Thyroid gland (tissue), 4 donors: ENCODE results near the gene BRD4. TPM values are rescaled to one million over a fixed set of nuclear protein-coding genes. Genes with fewer than 3 reads are reported as not detected.
A peak's percentile ranks its signal among the peaks of the same experiment; 100 is the strongest.

ENCODE experiments used
- DNase-seq, 2 donors: peaks; one replicate each; pipeline ENCODE4 v3.0.0-alpha.2; 2019
- H3K27ac ChIP-seq, 3 donors: fragments of 200-600 bp; sonication (generic); 1 replicate in 2 of 3; 2 replicates in 1 of 3; pipeline ENCODE4 v1.5.1; 2016 to 2019; ENCODE audit warnings: mild to moderate bottlenecking in 1 of 3, moderate library complexity in 1 of 3
- H3K27me3 ChIP-seq: fragments of 200-600 bp; sonication (generic); one replicate; pipeline ENCODE4 v1.5.1; 2019
- H3K36me3 ChIP-seq, 2 donors: fragments of 200-600 bp; sonication (generic); one replicate each; pipeline ENCODE4 v1.5.1; 2016 to 2019
- H3K4me1 ChIP-seq, 2 donors: fragments of 200-600 bp; sonication (generic); one replicate each; pipeline ENCODE4 v1.5.1; 2017 to 2019
- H3K4me3 ChIP-seq, 3 donors: fragments of 200-600 bp; sonication (generic); replicated peaks in 1 of 3; 1 replicate in 2 of 3; 2 replicates in 1 of 3; pipeline ENCODE4 v1.5.1; 2016; ENCODE audit warnings: mild to moderate bottlenecking in 1 of 3
- H3K9me3 ChIP-seq: fragments of 200-600 bp; sonication (generic); one replicate; pipeline ENCODE4 v1.5.1; 2017
- POLR2A ChIP-seq, 2 donors: fragments of 450-650 bp; IDR thresholded peaks; one replicate each; pipeline ENCODE4 v1.6.1; 2017; ENCODE audit warnings: antibody characterized with exemption in 2 of 2, mild to moderate bottlenecking in 2 of 2, moderate library complexity in 1 of 2
- WGBS, 2 donors: methylation state at CpG; one replicate each; pipeline ENCODE4 v1.1.5; 2017; 5-methylcytosine and 5-hydroxymethylcytosine counted together
- intact Hi-C: fragments of 100-400 bp; cut with DNase I; formaldehyde crosslinking; loops from one replicate; pipeline ENCODE4 v1.15.1; 2023
- total RNA-seq, 4 donors: library from RNA; depleted of rRNA; stranded (reverse); fragments of >200 nt; gene quantifications; one replicate each; pipeline ENCODE4 v1.2.3, GENCODE V29; 2016
- TF ChIP-seq, protein P1 (sequence below), 6 experiments: fragments of 200-600 bp in 3 of 6; fragments of 450-650 bp in 3 of 6; sonication (generic) in 3 of 6; IDR thresholded peaks; one replicate each; pipeline ENCODE4 v1.5.1; 2016 to 2019; ENCODE audit warnings: antibody characterized with exemption in 6 of 6, mild to moderate bottlenecking in 2 of 6, inconsistent platforms in 1 of 6, moderate library complexity in 1 of 6

Gene BRD4
- total RNA-seq, 4 donors from 2014 or later = 20.8 to 78.1 (median 32.4) TPM

- Histone ChIP-seq H3K27me3 (no peaks in the 10 kb centered on the region), H3K9me3 (no peaks in the 10 kb centered on the region), H3K4me3 (no peak overlapping the region), H3K27ac (no peak overlapping the region), H3K4me1 (peaks cover 83 to 90% of the 10 kb centered on the region in 2 donors), H3K36me3 (no peaks in the 10 kb centered on the region)
- DNase-seq = no peak
- no peak for TF ChIP-seq POLR2A (IDR thresholded peaks at IDR 0.05)
- TF ChIP-seq, protein P1, sequence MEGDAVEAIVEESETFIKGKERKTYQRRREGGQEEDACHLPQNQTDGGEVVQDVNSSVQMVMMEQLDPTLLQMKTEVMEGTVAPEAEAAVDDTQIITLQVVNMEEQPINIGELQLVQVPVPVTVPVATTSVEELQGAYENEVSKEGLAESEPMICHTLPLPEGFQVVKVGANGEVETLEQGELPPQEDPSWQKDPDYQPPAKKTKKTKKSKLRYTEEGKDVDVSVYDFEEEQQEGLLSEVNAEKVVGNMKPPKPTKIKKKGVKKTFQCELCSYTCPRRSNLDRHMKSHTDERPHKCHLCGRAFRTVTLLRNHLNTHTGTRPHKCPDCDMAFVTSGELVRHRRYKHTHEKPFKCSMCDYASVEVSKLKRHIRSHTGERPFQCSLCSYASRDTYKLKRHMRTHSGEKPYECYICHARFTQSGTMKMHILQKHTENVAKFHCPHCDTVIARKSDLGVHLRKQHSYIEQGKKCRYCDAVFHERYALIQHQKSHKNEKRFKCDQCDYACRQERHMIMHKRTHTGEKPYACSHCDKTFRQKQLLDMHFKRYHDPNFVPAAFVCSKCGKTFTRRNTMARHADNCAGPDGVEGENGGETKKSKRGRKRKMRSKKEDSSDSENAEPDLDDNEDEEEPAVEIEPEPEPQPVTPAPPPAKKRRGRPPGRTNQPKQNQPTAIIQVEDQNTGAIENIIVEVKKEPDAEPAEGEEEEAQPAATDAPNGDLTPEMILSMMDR (IDR thresholded peaks at IDR 0.05) = no peak
- WGBS, 2 donors = 64 to 79% methylated on average over 6 of the region's 6 CpGs
- intact Hi-C loops = no loop called here
These were observed 14.1 kb downstream of the BRD4 start for GRCh38 chr19:15318241-15318691.

DNA sequence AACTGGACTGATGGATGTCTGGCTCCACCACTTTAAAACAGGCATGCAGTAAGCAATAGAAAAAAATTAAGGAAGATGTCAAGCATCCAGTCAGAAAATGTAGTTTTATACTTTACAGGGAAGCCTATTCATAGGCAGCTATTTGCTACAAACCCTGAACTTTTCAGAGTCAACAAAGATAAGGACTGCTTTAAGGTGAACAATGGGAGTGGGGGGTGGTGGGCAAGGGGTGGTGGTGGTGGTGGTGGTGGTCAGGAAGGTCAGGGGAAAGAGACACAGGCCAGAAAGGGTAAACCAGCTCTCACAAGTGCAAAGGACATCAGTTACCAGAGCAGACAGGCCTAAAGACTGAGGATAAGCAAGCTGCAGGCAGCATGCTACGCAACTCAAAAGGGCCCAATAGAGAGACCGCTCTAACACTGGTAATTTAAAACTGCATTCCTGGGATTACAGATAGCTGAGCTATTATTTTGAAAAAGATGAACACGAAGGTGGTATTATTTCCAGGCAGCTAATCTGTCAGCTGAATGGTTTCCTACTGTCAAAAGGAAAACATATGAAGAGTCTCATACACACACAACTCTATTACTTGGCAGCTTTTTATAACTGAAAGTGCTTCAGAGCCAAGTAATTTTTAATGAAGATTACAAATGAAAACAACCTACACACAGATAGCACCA is 14.8 kb downstream of the BRD4 start:
- 62 to 67% methylated on average over 3 of the region's 3 CpGs for WGBS, 2 donors
- Histone ChIP-seq H3K27ac (no peak overlapping the region), H3K4me1 (peaks cover 83 to 94% of the 10 kb centered on the region in 2 donors), H3K36me3 (no peaks in the 10 kb centered on the region), H3K27me3 (no peaks in the 10 kb centered on the region), H3K4me3 (no peak overlapping the region), H3K9me3 (no peaks in the 10 kb centered on the region)
- intact Hi-C loops = no loop called here
- no peak for DNase-seq
- TF ChIP-seq POLR2A (IDR thresholded peaks at IDR 0.05) = no peak
- TF ChIP-seq, protein P1 (IDR thresholded peaks at IDR 0.05) = no peak

GRCh38 chr19:15316498-15316897 is 15.8 kb downstream of the BRD4 start:
- no peak for DNase-seq
- no peak overlapping the region for H3K4me3 ChIP-seq
- H3K27ac ChIP-seq = no peak overlapping the region
- 86 to 88% methylated on average over 2 of the region's 2 CpGs for WGBS, 2 donors
- no peaks in the 10 kb centered on the region for H3K27me3 ChIP-seq
- H3K9me3 ChIP-seq = no peaks in the 10 kb centered on the region
- H3K4me1 ChIP-seq = peaks cover 80 to 96% of the 10 kb centered on the region in 2 donors
- TF ChIP-seq, protein P1 (IDR thresholded peaks at IDR 0.05) = no peak
- no peak for TF ChIP-seq POLR2A (IDR thresholded peaks at IDR 0.05)
- H3K36me3 ChIP-seq = no peaks in the 10 kb centered on the region
- intact Hi-C loops = no loop called here

DNA sequence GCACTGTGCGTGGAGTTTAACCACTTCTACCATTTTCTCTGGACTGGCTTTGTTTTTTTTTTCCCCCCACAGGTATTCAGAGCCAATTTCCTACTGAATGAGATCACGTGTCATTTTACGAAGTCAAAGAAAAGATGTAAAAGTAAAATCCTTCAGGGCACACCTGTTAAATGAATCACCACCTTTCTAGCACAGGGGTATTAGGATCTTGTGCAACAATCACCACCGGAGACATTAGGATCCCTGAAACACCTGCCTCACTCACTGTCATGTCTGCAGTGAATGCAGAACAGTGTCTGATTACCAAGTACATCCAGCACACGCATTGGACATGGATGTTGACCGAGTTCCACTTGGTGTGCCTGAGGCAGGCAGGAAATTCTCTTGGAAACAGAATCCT is 17.2 kb downstream of the BRD4 start:
- Histone ChIP-seq H3K9me3 (no peaks in the 10 kb centered on the region), H3K4me1 (peaks cover 84 to 96% of the 10 kb centered on the region in 2 donors), H3K27ac (no peak overlapping the region), H3K36me3 (no peaks in the 10 kb centered on the region), H3K27me3 (no peaks in the 10 kb centered on the region), H3K4me3 (no peak overlapping the region)
- no peak for TF ChIP-seq POLR2A (IDR thresholded peaks at IDR 0.05)
- TF ChIP-seq, protein P1 (IDR thresholded peaks at IDR 0.05) = no peak
- no peak for DNase-seq
- intact Hi-C loops = no loop called here
- WGBS, 2 donors = 70 to 71% methylated on average over 6 of the region's 6 CpGs

DNA sequence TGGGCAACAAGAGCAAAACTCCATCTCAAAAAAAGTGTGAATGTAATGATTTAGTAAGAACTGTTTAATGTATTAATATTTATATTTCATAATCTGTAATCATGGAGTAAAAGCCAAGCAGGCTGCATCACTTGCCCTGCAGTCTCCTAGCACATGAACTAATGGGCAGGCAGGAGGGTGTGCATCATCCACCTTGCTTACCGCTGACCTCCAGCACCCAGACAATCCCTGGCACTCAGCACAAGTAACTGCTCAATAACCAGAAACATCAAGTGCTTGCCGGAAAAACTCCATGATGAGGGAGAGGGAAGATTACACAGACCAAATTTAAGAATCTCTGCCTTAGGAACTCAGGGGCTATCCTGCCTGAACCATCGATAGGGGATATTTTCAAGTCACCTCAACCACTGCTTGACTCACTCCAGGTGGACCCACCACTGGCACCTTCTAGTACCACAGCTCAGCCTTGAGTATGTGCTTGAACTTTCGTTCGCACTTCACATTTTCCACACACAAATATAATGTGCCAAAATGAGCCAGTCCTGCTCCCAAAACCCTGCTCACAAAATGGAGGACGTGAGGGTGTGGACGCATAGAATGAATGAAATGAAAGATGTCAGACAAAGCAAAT is 18.6 kb downstream of the BRD4 start:
- no peak overlapping the region for H3K4me3 ChIP-seq
- intact Hi-C loops = no loop called here
- WGBS, 2 donors = 39 to 41% methylated on average over 7 of the region's 7 CpGs
- no peaks in the 10 kb centered on the region for H3K9me3 ChIP-seq
- TF ChIP-seq POLR2A (IDR thresholded peaks at IDR 0.05) = no peak
- TF ChIP-seq, protein P1 (IDR thresholded peaks at IDR 0.05) = no peak
- DNase-seq = peak in 1 of 2 donors; percentile 33
- H3K27me3 ChIP-seq = no peaks in the 10 kb centered on the region
- H3K4me1 ChIP-seq = peaks cover 83 to 95% of the 10 kb centered on the region in 2 donors
- no peak overlapping the region for H3K27ac ChIP-seq
- no peaks in the 10 kb centered on the region for H3K36me3 ChIP-seq
